H9 (cell line): ENCODE data around the gene GRIK3. TPM values are rescaled to one million over a fixed set of nuclear protein-coding genes. Genes with fewer than 3 reads are reported as not detected.

ENCODE experiments used
- DNase-seq: peaks from one replicate; pipeline ENCODE4 v3.0.0-alpha.2; 2017
- H2AFZ ChIP-seq: one replicate; pipeline ENCODE4 v1.6.1; 2013; ENCODE audit warnings: mild to moderate bottlenecking, low read length, control low read depth, moderate library complexity
- H2AK5ac ChIP-seq: 2 replicates; pipeline ENCODE4 v1.6.1; 2013; ENCODE audit warnings: low read length, control low read depth, mixed read lengths; ENCODE audit not compliant: insufficient read length
- H2BK120ac ChIP-seq: one replicate; pipeline ENCODE4 v1.6.1; 2013; ENCODE audit warnings: low read depth, mild to moderate bottlenecking, low read length, control low read depth, inconsistent platforms; ENCODE audit not compliant: poor library complexity, severe bottlenecking
- H2BK12ac ChIP-seq: 2 replicates; pipeline ENCODE4 v1.6.1; 2013; ENCODE audit warnings: low read length, control low read depth, mixed read lengths, low read depth; ENCODE audit not compliant: insufficient read length
- H2BK15ac ChIP-seq: 2 replicates; pipeline ENCODE4 v1.6.1; 2013; ENCODE audit warnings: low read depth, low read length, control low read depth
- H2BK20ac ChIP-seq: one replicate; pipeline ENCODE4 v1.6.1; 2013; ENCODE audit warnings: low read depth, mild to moderate bottlenecking, low read length, control low read depth, inconsistent platforms; ENCODE audit not compliant: poor library complexity, severe bottlenecking
- H2BK5ac ChIP-seq: 2 replicates; pipeline ENCODE4 v1.6.1; 2013; ENCODE audit warnings: low read length, control low read depth, mixed read lengths; ENCODE audit not compliant: insufficient read length
- H3K14ac ChIP-seq: 2 replicates; pipeline ENCODE4 v1.6.1; 2013; ENCODE audit warnings: low read length, control low read depth; ENCODE audit not compliant: insufficient read depth
- H3K18ac ChIP-seq: 2 replicates; pipeline ENCODE4 v1.6.1; 2013; ENCODE audit warnings: low read depth, mild to moderate bottlenecking, mixed read lengths, low read length, control low read depth; ENCODE audit not compliant: insufficient read length
- H3K23ac ChIP-seq: 2 replicates; pipeline ENCODE4 v1.6.1; 2013; ENCODE audit warnings: low read length, control low read depth, mixed read lengths, low read depth; ENCODE audit not compliant: insufficient read length
- H3K23me2 ChIP-seq: 2 replicates; pipeline ENCODE4 v1.6.1; 2013; ENCODE audit warnings: low read depth, mild to moderate bottlenecking, mixed read lengths, low read length, control low read depth; ENCODE audit not compliant: insufficient read length, poor library complexity, severe bottlenecking
- H3K27ac ChIP-seq: 2 replicates; pipeline ENCODE4 v1.5.1; 2013; ENCODE audit warnings: low read length, control low read depth, mixed read lengths, low read depth; ENCODE audit not compliant: insufficient read length
- H3K27me3 ChIP-seq: 2 replicates; pipeline ENCODE4 v1.6.1; 2013; ENCODE audit warnings: low read length, control low read depth, inconsistent platforms; ENCODE audit not compliant: insufficient read depth
- H3K4ac ChIP-seq: 2 replicates; pipeline ENCODE4 v1.6.1; 2013; ENCODE audit warnings: low read depth, mild to moderate bottlenecking, control low read depth, inconsistent platforms, low read length, moderate library complexity
- H3K4me1 ChIP-seq: 2 replicates; pipeline ENCODE4 v1.6.1; 2013; ENCODE audit warnings: low read length, control low read depth, inconsistent platforms; ENCODE audit not compliant: insufficient read depth
- H3K4me2 ChIP-seq: 2 replicates; pipeline ENCODE4 v1.6.1; 2013; ENCODE audit warnings: low read length, control low read depth, mixed read lengths; ENCODE audit not compliant: insufficient read length, insufficient read depth
- H3K56ac ChIP-seq: 2 replicates; pipeline ENCODE4 v1.6.1; 2013; ENCODE audit warnings: low read depth, mild to moderate bottlenecking, mixed read lengths, low read length, control low read depth; ENCODE audit not compliant: insufficient read length
- H3K79me1 ChIP-seq: 2 replicates; pipeline ENCODE4 v1.6.1; 2013; ENCODE audit warnings: low read depth, mild to moderate bottlenecking, moderate library complexity, low read length, control low read depth, inconsistent platforms; ENCODE audit not compliant: insufficient read depth, poor library complexity, severe bottlenecking
- H3K79me2 ChIP-seq: 2 replicates; pipeline ENCODE4 v1.6.1; 2013; ENCODE audit warnings: low read length, control low read depth, inconsistent platforms; ENCODE audit not compliant: insufficient read depth
- H3K9ac ChIP-seq: 2 replicates; pipeline ENCODE4 v1.6.1; 2013; ENCODE audit warnings: low read length, control low read depth, mixed read lengths; ENCODE audit not compliant: insufficient read length; ENCODE audit errors: extremely low read depth
- H3K9me3 ChIP-seq: one replicate; pipeline ENCODE4 v1.6.1; 2013; ENCODE audit warnings: low read depth, low read length, inconsistent platforms; ENCODE audit not compliant: control insufficient read depth
- H3T11ph ChIP-seq: one replicate; pipeline ENCODE4 v1.6.1; 2013; ENCODE audit warnings: mild to moderate bottlenecking, low read length, control low read depth, inconsistent platforms
- H4K20me1 ChIP-seq: one replicate; pipeline ENCODE4 v1.6.1; 2013; ENCODE audit not compliant: control insufficient read depth, insufficient read length, insufficient read depth
- H4K5ac ChIP-seq: 2 replicates; pipeline ENCODE4 v1.6.1; 2013; ENCODE audit warnings: low read depth, mild to moderate bottlenecking, mixed read lengths, low read length, control low read depth; ENCODE audit not compliant: insufficient read length
- H4K8ac ChIP-seq: replicated peaks from 2 replicates; pipeline ENCODE4 v1.6.1; 2013; ENCODE audit warnings: low read length, control low read depth, mixed read lengths, low read depth; ENCODE audit not compliant: insufficient read length
- H4K91ac ChIP-seq: 2 replicates; pipeline ENCODE4 v1.6.1; 2013; ENCODE audit warnings: low read depth, mild to moderate bottlenecking, moderate library complexity, mixed read lengths, low read length, control low read depth; ENCODE audit not compliant: insufficient read length
- H3K27ac Mint-ChIP-seq, 3 experiments: 2 replicates in 2 of 3; 3 replicates in 1 of 3; pipeline ENCODE4 v1.8.0; 2020 to 2021; ENCODE audit warnings: mixed read lengths in 3 of 3, mild to moderate bottlenecking in 1 of 3, moderate library complexity in 1 of 3
- H3K27me3 Mint-ChIP-seq: 2 replicates; pipeline ENCODE4 v1.8.0; 2021; ENCODE audit warnings: low read depth, mild to moderate bottlenecking, moderate library complexity, mixed read lengths
- H3K36me3 Mint-ChIP-seq, 3 experiments: 2 replicates in 2 of 3; 3 replicates in 1 of 3; pipeline ENCODE4 v1.8.0; 2020 to 2021; ENCODE audit warnings: low read depth in 3 of 3, mixed read lengths in 3 of 3; ENCODE audit not compliant: insufficient read depth in 1 of 3
- H3K4me1 Mint-ChIP-seq, 2 experiments: 2 replicates each; pipeline ENCODE4 v1.8.0; 2020; ENCODE audit warnings: mixed read lengths in 2 of 2
- H3K4me3 Mint-ChIP-seq, 2 experiments: 2 replicates in 1 of 2; 3 replicates in 1 of 2; pipeline ENCODE4 v1.8.0; 2020 to 2021; ENCODE audit warnings: mild to moderate bottlenecking in 2 of 2, mixed read lengths in 2 of 2, moderate library complexity in 1 of 2
- H3K9me3 Mint-ChIP-seq, 2 experiments: 2 replicates in 1 of 2; 3 replicates in 1 of 2; pipeline ENCODE4 v1.8.0; 2020; ENCODE audit warnings: mild to moderate bottlenecking in 2 of 2, mixed read lengths in 2 of 2, moderate library complexity in 1 of 2
- CTCF ChIP-seq: fragments of 200-600 bp; sonication (generic); conservative IDR thresholded peaks from 3 replicates; pipeline ENCODE4 v1.8.0; 2021; ENCODE audit warnings: antibody characterized with exemption, mild to moderate bottlenecking
- WGBS: extraction: QIAGEN DNeasy Blood & Tissue Kit; methylation state at CpG from one replicate; pipeline ENCODE4 v1.1.7; 2013; ENCODE audit warnings: missing lambda C conversion rate, low lambda C conversion rate, mixed read lengths; ENCODE audit not compliant: insufficient read length; ENCODE audit errors: extremely low coverage; 5-methylcytosine and 5-hydroxymethylcytosine counted together
- total RNA-seq: library from RNA; stranded (reverse); gene quantifications from 2 replicates; pipeline ENCODE4 v1.2.1, GENCODE V29; 2021

The GRIK3 gene
- total RNA-seq, 1 experiment from 2014 or later: 1.7 TPM

DNA sequence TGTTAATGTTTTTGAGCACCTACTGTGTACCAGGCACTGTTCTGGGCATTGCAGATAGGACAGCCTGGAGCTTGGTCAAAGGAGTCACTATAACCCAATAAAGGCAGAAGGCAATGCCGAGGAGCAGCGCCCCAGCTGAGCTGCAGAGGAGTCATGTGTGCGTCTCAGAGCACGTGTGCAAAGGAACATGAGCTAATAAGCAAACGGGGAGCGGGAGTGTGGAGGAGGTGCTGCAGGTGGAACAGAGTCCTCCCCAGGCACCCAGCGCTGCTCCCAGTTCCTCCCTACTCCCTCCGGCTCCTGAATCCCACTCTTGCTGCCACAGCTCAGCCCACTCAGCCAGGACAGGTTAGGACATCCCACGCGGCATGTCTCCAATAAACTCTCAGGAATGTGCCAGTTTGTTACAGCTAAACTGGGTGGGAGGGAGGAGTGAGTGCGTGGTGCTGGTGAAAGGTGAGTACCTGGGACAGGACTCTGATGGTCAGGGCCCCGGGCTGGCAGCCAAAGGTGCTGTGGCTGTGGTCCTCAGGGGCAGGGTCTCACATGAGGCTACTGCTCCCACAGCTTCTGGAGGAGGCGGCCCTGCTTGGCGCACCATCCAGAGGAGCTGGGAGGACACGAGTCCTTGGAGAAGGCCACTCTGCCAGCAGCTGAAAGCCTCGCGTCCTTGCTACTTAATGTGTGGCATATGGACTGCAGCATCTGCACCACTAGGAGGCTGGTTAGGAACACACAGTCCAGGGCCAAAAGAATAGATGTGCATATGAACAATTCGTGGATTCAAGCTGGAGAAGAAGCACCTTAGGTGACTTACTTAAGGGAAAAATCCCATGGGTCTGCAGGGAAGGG is 52.3 kb downstream of the GRIK3 start:
- Histone ChIP-seq H3T11ph (no peak overlapping the region), H3K56ac (no peak overlapping the region), H3K79me2 (no peaks in the 10 kb centered on the region), H2AK5ac (no peak overlapping the region), H4K5ac (no peak overlapping the region), H3K23me2 (no peaks in the 10 kb centered on the region), H3K79me1 (no peaks in the 10 kb centered on the region), H2BK20ac (no peak overlapping the region), H3K14ac (no peak overlapping the region), H4K8ac (no peak overlapping the region), H2BK120ac (no peak overlapping the region), H2BK5ac (no peak overlapping the region), H3K9ac (no peak overlapping the region), H3K4me2 (no peak overlapping the region), H2AFZ (no peak overlapping the region), H4K91ac (no peak overlapping the region), H3K9me3 (no peaks in the 10 kb centered on the region), H2BK12ac (no peak overlapping the region), H3K27me3 (no peaks in the 10 kb centered on the region), H4K20me1 (no peaks in the 10 kb centered on the region), H3K27ac (no peak overlapping the region), H2BK15ac (no peak overlapping the region), H3K18ac (no peak overlapping the region), H3K4ac (no peak overlapping the region), H3K23ac (no peak overlapping the region), H3K4me1 (no peaks in the 10 kb centered on the region)
- Mint-ChIP-seq H3K27ac (peak overlapping the region in 1 of 3 experiments; percentile 83; a peak in 2 of 7 replicates), H3K4me3 (no peak overlapping the region; a peak in 1 of 5 replicates), H3K36me3 (0 out of 7 replicates have a peak, but pooled peaks cover 0 to 2% (median 0%) of the 10 kb centered on the region in 3 experiments), H3K4me1 (peaks cover 3 to 18% of the 10 kb centered on the region in 2 experiments), H3K27me3 (peaks cover 16% of the 10 kb centered on the region), H3K9me3 (peaks cover 3% of the 10 kb centered on the region in 2 experiments; a peak in 2 of 5 replicates)
- no peak; the same call in 2 of the 3 replicates for TF ChIP-seq CTCF
- no peak for DNase-seq
- WGBS: no CpG with 5 or more reads among the region's 18 CpGs
